GM21515 (cell line): ENCODE measurements around the gene ZKSCAN5.
"Not testable (repeated sequence)": the region's sequence is repeated elsewhere in the genome, so short reads cannot be mapped to it uniquely, and the experiment has no call there.

Source experiments
- ATAC-seq: cut with Tn5 transposase; IDR thresholded peaks from one replicate; pipeline ENCODE4 v1.9.1; 2021; ENCODE audit not compliant: unreplicated experiment

The ZKSCAN5 gene

DNA sequence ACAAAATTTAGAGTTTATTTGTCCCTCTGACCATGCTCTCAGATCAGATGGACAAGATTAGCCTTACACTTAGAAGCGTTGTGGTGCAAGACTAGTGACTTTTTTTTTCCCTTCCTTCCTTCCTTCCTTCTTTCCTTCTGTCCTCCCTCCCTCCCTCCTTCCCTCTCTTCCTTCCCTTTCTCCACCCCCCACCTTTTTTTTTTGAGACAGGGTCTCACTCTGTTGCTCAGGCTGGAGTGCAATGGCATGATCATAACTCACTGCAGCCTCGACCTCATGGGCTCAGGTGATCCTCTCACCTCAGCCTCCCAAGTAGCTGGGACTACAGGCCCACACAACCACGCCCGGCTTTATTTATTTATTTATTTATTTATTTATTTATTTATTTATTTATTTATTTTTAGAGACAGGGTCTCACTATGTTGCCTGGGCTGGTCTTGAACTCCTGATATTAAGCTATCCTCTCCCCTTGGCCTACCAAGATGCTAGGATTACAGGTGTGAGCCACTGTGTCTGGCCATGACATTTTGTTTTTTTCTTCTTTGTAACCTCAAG is 76.4 kb downstream of the ZKSCAN5 start:
- ATAC-seq = not testable (repeated sequence)
